Kidney (tissue), 22 donors: ENCODE data around the gene TRIM49D1. TPM values are rescaled to one million over a fixed set of nuclear protein-coding genes. Genes with fewer than 3 reads are reported as not detected.
"Not testable (repeated sequence)": the region's sequence is repeated elsewhere in the genome, so short reads cannot be mapped to it uniquely, and the experiment has no call there.

Experiments
- DNase-seq, 5 donors: peaks; one replicate each; pipeline ENCODE4 v3.0.0-alpha.2; 2013 to 2020
- FAIRE-seq: peaks from 2 replicates; lab custom pipeline; 2012; peaks lifted over from hg19 to GRCh38; lab: Jason Lieb, UNC
- H3K27ac ChIP-seq, 2 donors: one replicate each; pipeline ENCODE4 v1.7.0; 2013; ENCODE audit warnings: low read depth in 2 of 2, low read length in 2 of 2, inconsistent platforms in 1 of 2
- H3K27me3 ChIP-seq: one replicate; pipeline ENCODE4 v1.7.1; 2013; ENCODE audit warnings: low read length, inconsistent platforms; ENCODE audit not compliant: control insufficient read depth, insufficient read depth
- H3K36me3 ChIP-seq, 3 donors: one replicate each; pipeline versions ENCODE4 v1.7.0 to v1.7.1; 2013; ENCODE audit warnings: low read length in 3 of 3, control low read depth in 1 of 3, inconsistent platforms in 1 of 3; ENCODE audit not compliant: insufficient read depth in 3 of 3, control insufficient read depth in 2 of 3
- H3K4me1 ChIP-seq, 3 donors: one replicate each; pipeline versions ENCODE4 v1.7.0 to v1.7.1; 2013; ENCODE audit warnings: low read length in 3 of 3, inconsistent platforms in 1 of 3, low read depth in 1 of 3; ENCODE audit not compliant: control insufficient read depth in 2 of 3, insufficient read depth in 2 of 3
- H3K4me3 ChIP-seq, 3 donors: one replicate each; pipeline versions ENCODE4 v1.7.0 to v1.8.1; 2013; ENCODE audit warnings: low read length in 3 of 3, control low read depth in 1 of 3, inconsistent platforms in 1 of 3
- H3K9ac ChIP-seq, 3 donors: one replicate each; pipeline versions ENCODE4 v1.7.0 to v1.7.1; 2013; ENCODE audit warnings: low read length in 3 of 3, control low read depth in 1 of 3, inconsistent platforms in 1 of 3
- H3K9me3 ChIP-seq, 3 donors: one replicate each; pipeline versions ENCODE4 v1.7.0 to v1.7.1; 2013; ENCODE audit warnings: low read length in 3 of 3, control low read depth in 1 of 3, inconsistent platforms in 1 of 3; ENCODE audit not compliant: control insufficient read depth in 2 of 3, insufficient read depth in 1 of 3
- CTCF ChIP-seq: IDR thresholded peaks from 3 replicates; pipeline ENCODE4 v1.5.1; 2012; ENCODE audit warnings: mild to moderate bottlenecking, moderate library complexity, borderline replicate concordance; ENCODE audit not compliant: insufficient read depth; ENCODE audit errors: extremely low read depth
- intact Hi-C: fragments of 100-400 bp; cut with DNase I; formaldehyde crosslinking; loops from one replicate; pipeline ENCODE4 v1.11.1; 2022
- long read RNA-seq, 10 donors: library from polyadenylated mRNA in 1 of 10; unstranded in 1 of 10; transcript quantifications; one replicate each; pipeline ENCODE4 v2.0.0 and lab custom pipeline, GENCODE V29; 2021 to 2026
- polyA plus RNA-seq: library from polyadenylated mRNA; stranded (reverse); fragments of 350-450 nt; fragmentation: Illumina TruSeq; extraction: RNeasy Lipid Tissue Mini Kit (QIAGEN cat#74804); gene quantifications from one replicate; pipeline ENCODE4 v1.2.3, GENCODE V29; 2014; ENCODE audit warnings: low read depth, low replicate concordance; ENCODE audit not compliant: insufficient read depth
- total RNA-seq: library from RNA; stranded (reverse); fragmentation: NEBNext Ultra II Directional; extraction: Animal tissue kit (Norgen Biotek cat#: 25700); gene quantifications from one replicate; pipeline ENCODE4 v1.2.1, GENCODE V29; 2021
- donor health status: control.
- donor health status: control.
- donor health status: control.
- donor health status: control.
- donor health status: control.
- donor health status: DM: yes; HTN: yes; CAD: no.
- donor health status: Normal renal cell carcinoma (clear cell type).

Gene TRIM49D1
- total RNA-seq (not detected), polyA plus RNA-seq (not detected)
- long read RNA-seq, donor 1: 0 reads
- long read RNA-seq, donor 2: 0 reads
- long read RNA-seq, donor 3: 0 reads
- long read RNA-seq, donor 4: 0 reads
- long read RNA-seq, donor 5: 0 reads
- long read RNA-seq, donor 6: 0 reads
- long read RNA-seq, donor 7: 0 reads
- long read RNA-seq, donor 8: 0 reads
- long read RNA-seq, donor 9: 0 reads
- long read RNA-seq, donor 10: 0 reads

GRCh38 chr11:89922195-89922660 lies at the start of gene TRIM49D1:
TRIM49D1 (minus strand) TSS chr11:89922245; CDS start chr11:89917710, 4,535 bp downstream.
- intact Hi-C loops: no loop called here
- Histone ChIP-seq H3K27ac (no peak within 1 kb of the TSS), H3K4me3 (no peak within 1 kb of the TSS), H3K9ac (no peak within 1 kb of the TSS), H3K36me3 (no peaks in the 10 kb centered on the region), H3K9me3 (no peaks in the 10 kb centered on the region), H3K4me1 (no peaks in the 10 kb centered on the region), H3K27me3 (no peaks in the 10 kb centered on the region)
- FAIRE-seq (no peak), DNase-seq (no peak)
- TF ChIP-seq CTCF: no peak

GRCh38 chr11:89965737-89966136 lies 43.7 kb upstream of the TRIM49D1 start, which contains the start of gene TRIM64:
TRIM64 (plus strand) TSS chr11:89966037; CDS start chr11:89968504, 2,467 bp downstream.
- H3K27me3 ChIP-seq, H3K27ac ChIP-seq, FAIRE-seq, H3K9me3 ChIP-seq, H3K9ac ChIP-seq, H3K4me1 ChIP-seq, H3K4me3 ChIP-seq, intact Hi-C loops, H3K36me3 ChIP-seq, DNase-seq: not testable (repeated sequence)

- H3K36me3 ChIP-seq, H3K4me1 ChIP-seq, FAIRE-seq, intact Hi-C loops, H3K27ac ChIP-seq, H3K9me3 ChIP-seq, DNase-seq, H3K9ac ChIP-seq, H3K27me3 ChIP-seq, H3K4me3 ChIP-seq: not testable (repeated sequence)
Measured at GRCh38 chr11:89960833-89961232, 38.8 kb upstream of the TRIM49D1 start.

- H3K9ac ChIP-seq, DNase-seq, H3K36me3 ChIP-seq, H3K4me1 ChIP-seq, H3K4me3 ChIP-seq, intact Hi-C loops, H3K27ac ChIP-seq, H3K27me3 ChIP-seq, H3K9me3 ChIP-seq, FAIRE-seq: not testable (repeated sequence)
Measured at GRCh38 chr11:89923764-89924163, 1.7 kb upstream of the TRIM49D1 start, which contains the start of gene TRIM49D2. TRIM49D2 (plus strand) TSS chr11:89924064; CDS start chr11:89926762, 2,698 bp downstream.

- H3K4me1 ChIP-seq, H3K9ac ChIP-seq, H3K27me3 ChIP-seq, H3K4me3 ChIP-seq, intact Hi-C loops, H3K27ac ChIP-seq, FAIRE-seq, H3K36me3 ChIP-seq, DNase-seq, H3K9me3 ChIP-seq: not testable (repeated sequence)
Measured at GRCh38 chr11:89900809-89901208, 21.2 kb downstream of the TRIM49D1 start.

- H3K9ac ChIP-seq, H3K27ac ChIP-seq, H3K4me1 ChIP-seq, H3K9me3 ChIP-seq, H3K36me3 ChIP-seq, H3K27me3 ChIP-seq, H3K4me3 ChIP-seq, FAIRE-seq, intact Hi-C loops, DNase-seq: not testable (repeated sequence)
Measured at GRCh38 chr11:89893245-89893644, 28.8 kb downstream of the TRIM49D1 start.

GRCh38 chr11:89877511-89877910 lies 44.5 kb downstream of the TRIM49D1 start:
- DNase-seq, FAIRE-seq, H3K27me3 ChIP-seq, H3K4me1 ChIP-seq, intact Hi-C loops, H3K4me3 ChIP-seq, H3K9ac ChIP-seq, H3K27ac ChIP-seq, H3K36me3 ChIP-seq, H3K9me3 ChIP-seq: not testable (repeated sequence)
